Thoracic aorta (tissue), 2 donors: ENCODE measurements around the gene NUB1. TPM values are rescaled to one million over a fixed set of nuclear protein-coding genes. Genes with fewer than 3 reads are reported as not detected.

ENCODE experiments used
- ATAC-seq: fragments of 150-250 bp; one replicate; pipeline ENCODE4 v1.8.0; 2017; ENCODE audit warnings: low read depth; ENCODE audit not compliant: insufficient number of reproducible peaks, low FRiP score
- DNase-seq: peaks from one replicate; pipeline ENCODE4 v3.0.0-alpha.2; 2020; ENCODE audit warnings: low spot score
- H3K27ac ChIP-seq, 2 donors: fragments of 200-600 bp; sonication (generic); 1 replicate in 1 of 2; 2 replicates in 1 of 2; pipeline ENCODE4 v1.5.1; 2016; ENCODE audit warnings: mild to moderate bottlenecking in 2 of 2, moderate library complexity in 2 of 2
- H3K27me3 ChIP-seq: fragments of 200-600 bp; sonication (generic); replicated peaks from 2 replicates; pipeline ENCODE4 v1.6.0; 2016; ENCODE audit warnings: mild to moderate bottlenecking; ENCODE audit not compliant: insufficient read depth
- H3K36me3 ChIP-seq: fragments of 200-600 bp; sonication (generic); one replicate; pipeline ENCODE4 v1.5.1; 2016
- H3K4me1 ChIP-seq, 2 donors: fragments of 200-600 bp; sonication (generic); 1 replicate in 1 of 2; 2 replicates in 1 of 2; pipeline versions ENCODE4 v1.5.1 to v1.6.0; 2016; ENCODE audit warnings: low read depth in 2 of 2, mild to moderate bottlenecking in 1 of 2; ENCODE audit not compliant: control insufficient read depth in 1 of 2
- H3K4me3 ChIP-seq: fragments of 200-600 bp; sonication (generic); 2 replicates; pipeline ENCODE4 v1.5.1; 2016; ENCODE audit warnings: mild to moderate bottlenecking
- H3K9me3 ChIP-seq: fragments of 200-600 bp; sonication (generic); 2 replicates; pipeline ENCODE4 v1.5.1; 2016
- CTCF ChIP-seq: fragments of 200-600 bp; sonication (generic); IDR thresholded peaks from one replicate; pipeline ENCODE4 v1.5.1; 2019; ENCODE audit warnings: antibody characterized with exemption
- total RNA-seq, 2 donors: library from RNA; depleted of rRNA; stranded (reverse); fragments of >200 nt; gene quantifications; one replicate each; pipeline versions ENCODE4 v1.1.0 to v1.2.3, GENCODE V29; 2016

The NUB1 gene
- total RNA-seq, 2 donors from 2014 or later: 51.0 to 53.4 TPM

- Histone ChIP-seq H3K36me3 (no peaks in the 10 kb centered on the region), H3K27ac (no peak overlapping the region), H3K27me3 (no peaks in the 10 kb centered on the region), H3K9me3 (peaks cover 3% of the 10 kb centered on the region), H3K4me1 (peaks cover under 1 to 7% of the 10 kb centered on the region in 2 donors), H3K4me3 (no peak overlapping the region)
- no peak for ATAC-seq
- no peak for TF ChIP-seq CTCF
- no peak for DNase-seq
Measured at GRCh38 chr7:151309311-151309710, 32.3 kb upstream of the NUB1 start.

DNA sequence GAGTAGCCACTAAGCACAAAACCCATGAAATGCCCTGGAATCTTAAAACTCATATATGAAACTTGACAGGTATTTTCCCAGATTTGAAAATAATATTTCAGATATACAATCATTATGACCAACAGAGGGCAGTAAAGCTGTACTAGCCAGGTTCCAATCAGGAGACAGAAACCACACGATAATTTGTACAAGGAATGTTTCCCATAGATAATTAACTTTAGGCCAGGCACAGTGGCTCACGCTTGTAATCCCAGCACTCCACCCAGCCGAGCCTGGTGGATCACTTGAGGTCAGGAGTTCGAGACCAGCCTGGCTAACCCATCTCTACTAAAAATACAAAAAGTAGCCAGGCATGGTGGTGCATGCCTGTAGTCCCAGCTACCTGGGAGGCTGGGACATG, 31.0 kb upstream of the NUB1 start:
- H3K27me3 ChIP-seq: no peaks in the 10 kb centered on the region
- DNase-seq (no peak), ATAC-seq (no peak)
- peaks cover 3% of the 10 kb centered on the region for H3K9me3 ChIP-seq
- H3K4me1 ChIP-seq: peaks cover 2 to 14% of the 10 kb centered on the region in 2 donors
- no peak for TF ChIP-seq CTCF
- no peak overlapping the region for H3K4me3 ChIP-seq
- H3K27ac ChIP-seq: no peak overlapping the region
- H3K36me3 ChIP-seq: no peaks in the 10 kb centered on the region

GRCh38 chr7:151311294-151311864, 30.2 kb upstream of the NUB1 start:
- ATAC-seq (no peak), DNase-seq (no peak)
- H3K9me3 ChIP-seq: peaks cover 3% of the 10 kb centered on the region
- H3K4me3 ChIP-seq: no peak overlapping the region
- peaks cover 2 to 14% of the 10 kb centered on the region in 2 donors for H3K4me1 ChIP-seq
- no peaks in the 10 kb centered on the region for H3K27me3 ChIP-seq
- TF ChIP-seq CTCF: no peak
- H3K36me3 ChIP-seq: no peaks in the 10 kb centered on the region
- no peak overlapping the region for H3K27ac ChIP-seq

DNA sequence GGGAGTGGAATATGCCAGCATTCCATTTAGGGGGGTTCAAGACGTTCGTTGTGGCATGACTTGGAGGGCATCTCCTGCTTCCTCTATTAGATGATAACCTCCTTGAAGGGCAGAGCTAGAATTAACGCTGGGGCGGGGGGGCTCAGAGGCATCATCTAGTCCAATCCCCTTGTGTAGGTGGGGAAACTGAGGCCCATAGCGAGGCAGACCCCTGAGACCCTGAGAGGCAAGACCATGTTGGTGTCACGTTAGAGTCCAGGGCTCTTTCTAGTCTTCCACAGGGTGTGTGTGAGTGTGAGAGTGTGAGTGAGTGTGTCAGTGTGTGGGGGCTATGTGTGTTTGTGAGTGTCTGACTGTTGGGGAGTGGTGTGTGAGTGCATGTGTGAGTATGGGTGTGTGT, 29.3 kb upstream of the NUB1 start:
- peaks cover 2 to 14% of the 10 kb centered on the region in 2 donors for H3K4me1 ChIP-seq
- H3K27me3 ChIP-seq: no peaks in the 10 kb centered on the region
- H3K27ac ChIP-seq: no peak overlapping the region
- ATAC-seq: no peak
- H3K36me3 ChIP-seq: no peaks in the 10 kb centered on the region
- DNase-seq: no peak
- H3K4me3 ChIP-seq: no peak overlapping the region
- no peak for TF ChIP-seq CTCF
- H3K9me3 ChIP-seq: peaks cover 3% of the 10 kb centered on the region

DNA sequence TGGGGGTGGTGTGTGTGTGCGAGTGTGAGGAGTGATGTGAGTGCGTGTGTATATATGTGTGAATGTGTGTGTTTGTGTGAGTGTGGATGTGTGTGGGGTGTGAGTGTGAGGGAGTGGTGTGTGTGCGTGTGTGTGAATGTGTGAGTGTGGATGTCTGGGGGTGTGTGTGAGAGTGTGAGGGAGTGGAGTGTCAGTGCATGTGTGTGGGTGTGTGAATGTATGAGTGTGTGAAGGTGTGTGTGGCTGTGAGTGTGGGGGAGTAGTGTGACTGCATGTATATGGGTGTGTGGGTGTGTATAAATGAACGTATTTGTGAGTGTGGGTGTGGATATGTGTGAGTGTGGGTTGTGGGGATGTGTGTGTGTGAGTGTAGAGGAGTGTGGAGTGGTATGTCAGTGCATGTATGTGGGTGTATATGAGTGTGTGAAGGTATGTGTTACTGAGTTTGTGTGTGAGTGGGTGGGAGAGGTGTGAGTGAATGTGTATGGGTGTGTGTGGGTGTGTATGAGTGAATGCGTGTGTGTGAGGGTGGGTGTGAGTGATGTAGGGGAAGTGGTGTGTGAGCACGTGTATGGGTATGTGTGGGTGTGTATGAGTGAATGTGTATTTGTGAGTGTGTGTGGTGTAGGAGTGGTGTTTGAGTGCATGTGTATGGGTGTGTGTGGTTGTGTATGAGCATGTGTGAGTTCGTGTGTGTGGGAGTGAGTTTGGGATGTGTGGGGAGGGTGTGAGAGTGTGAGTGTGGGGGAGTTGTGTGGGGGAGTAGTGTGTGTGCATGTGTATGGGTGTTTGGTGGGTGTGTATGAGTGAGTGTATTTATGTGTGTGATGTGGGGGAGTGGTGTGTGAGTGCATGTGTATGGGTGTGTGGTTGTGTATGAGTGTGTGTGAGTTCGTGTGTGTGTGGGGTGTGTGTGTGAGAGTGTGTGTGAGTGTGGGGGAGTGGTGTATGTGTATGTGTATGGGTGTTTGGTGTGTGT, 28.5 kb upstream of the NUB1 start:
- no peak overlapping the region for H3K27ac ChIP-seq
- no peak for TF ChIP-seq CTCF
- DNase-seq (no peak), ATAC-seq (no peak)
- H3K27me3 ChIP-seq: no peaks in the 10 kb centered on the region
- no peaks in the 10 kb centered on the region for H3K36me3 ChIP-seq
- peaks cover 2 to 14% of the 10 kb centered on the region in 2 donors for H3K4me1 ChIP-seq
- no peak overlapping the region for H3K4me3 ChIP-seq
- H3K9me3 ChIP-seq: peaks cover 3% of the 10 kb centered on the region
